ENCODE results near the gene CDK5RAP3. TPM values are rescaled to one million over a fixed set of nuclear protein-coding genes. Genes with fewer than 3 reads are reported as not detected.
A peak's percentile ranks its signal among the peaks of the same experiment; 100 is the strongest.
"Not testable (repeated sequence)": the region's sequence is repeated elsewhere in the genome, so short reads cannot be mapped to it uniquely, and the experiment has no call there.

Gene CDK5RAP3
- total RNA-seq, 1 donor: 52.3 TPM

DNA sequence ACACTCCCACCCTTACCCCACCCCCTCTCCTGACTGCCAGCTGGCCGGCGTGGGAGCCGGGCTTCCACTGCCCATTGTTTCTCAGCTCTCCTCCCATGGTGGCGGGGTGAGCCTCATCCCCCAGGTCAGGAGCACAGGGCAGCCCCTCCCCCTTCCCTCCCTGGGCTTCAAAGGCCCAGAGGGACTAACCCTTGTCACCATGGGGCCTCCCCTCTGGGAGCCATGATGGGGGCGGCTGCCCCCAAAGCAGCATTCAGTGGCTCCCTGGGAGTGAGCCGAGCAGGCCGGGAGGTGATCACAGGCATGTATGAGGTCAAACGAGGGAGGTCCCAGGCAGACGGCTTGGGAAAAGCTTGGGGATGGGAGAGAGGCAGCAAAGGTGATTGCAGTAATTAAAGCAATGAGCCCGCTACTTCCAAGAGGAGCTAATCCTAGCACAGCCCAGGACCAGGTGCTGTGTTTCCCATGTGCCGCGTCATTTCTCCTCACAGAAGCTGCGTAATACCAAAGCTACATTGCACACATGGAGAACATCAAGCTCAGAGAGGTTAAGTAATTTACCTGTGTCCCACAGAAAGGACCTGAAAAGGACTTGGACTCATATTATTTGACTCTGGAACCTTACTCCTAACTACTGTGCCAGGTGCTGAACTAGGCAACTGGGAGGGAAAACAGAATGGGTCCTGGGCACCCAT, 24.5 kb downstream of the CDK5RAP3 start:
- Histone ChIP-seq H3K4me3 (ENCODE audit: low read length) (no peak overlapping the region), H3K4me1 (ENCODE audit: insufficient read depth, low read length) (peaks cover 17% of the 10 kb centered on the region), H3K9me3 (ENCODE audit: low read depth, low read length) (no peaks in the 10 kb centered on the region), H3K27me3 (ENCODE audit: insufficient read depth, low read length) (no peaks in the 10 kb centered on the region)

DNA sequence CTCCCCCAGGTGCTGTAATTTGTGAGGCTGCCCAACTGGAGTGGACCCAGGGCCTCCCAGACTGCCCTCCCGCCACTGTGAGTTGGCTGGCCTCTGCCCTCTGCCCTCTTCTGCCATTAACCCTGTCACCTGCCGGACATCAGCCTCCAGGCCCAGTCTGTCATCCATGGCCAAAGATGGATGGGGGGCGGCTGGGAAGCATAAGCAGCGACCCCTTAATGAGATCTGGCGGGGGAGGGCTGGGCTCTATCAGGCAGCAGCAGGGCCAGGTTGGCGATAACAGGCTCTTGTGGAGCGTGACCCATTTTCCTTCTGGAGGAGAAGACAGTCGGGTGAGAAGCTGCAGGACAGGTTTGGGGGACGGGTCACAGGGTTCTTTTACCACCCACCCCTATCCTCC, 25.3 kb downstream of the CDK5RAP3 start:
- H3K4me1 ChIP-seq (ENCODE audit: insufficient read depth, low read length): peaks cover 25% of the 10 kb centered on the region
- no peaks in the 10 kb centered on the region for H3K27me3 ChIP-seq (ENCODE audit: insufficient read depth, low read length)
- no peaks in the 10 kb centered on the region for H3K9me3 ChIP-seq (ENCODE audit: low read depth, low read length)
- H3K4me3 ChIP-seq (ENCODE audit: low read length): no peak overlapping the region

DNA sequence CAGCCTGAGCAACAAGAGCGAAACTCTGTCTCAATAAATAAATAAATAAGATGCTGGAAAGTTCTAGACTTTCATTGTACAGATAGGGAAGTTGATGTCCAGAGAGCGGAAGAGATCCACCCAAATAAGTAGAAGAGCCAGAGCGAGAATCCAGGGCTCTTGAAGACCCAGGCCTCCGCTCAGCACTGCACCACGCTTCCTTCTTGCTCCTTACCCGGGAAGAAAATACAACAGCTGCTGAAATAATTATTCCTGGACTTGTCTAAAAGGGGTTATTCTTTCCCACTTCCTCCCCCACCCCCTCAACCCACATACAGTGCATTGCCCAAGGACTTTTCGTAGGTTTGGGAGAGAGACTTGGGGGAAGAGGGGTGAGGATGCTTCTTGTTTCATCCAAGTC, 26.7 kb downstream of the CDK5RAP3 start:
- peaks cover 39% of the 10 kb centered on the region for H3K4me1 ChIP-seq (ENCODE audit: insufficient read depth, low read length)
- no peaks in the 10 kb centered on the region for H3K27me3 ChIP-seq (ENCODE audit: insufficient read depth, low read length)
- no peaks in the 10 kb centered on the region for H3K9me3 ChIP-seq (ENCODE audit: low read depth, low read length)
- H3K4me3 ChIP-seq (ENCODE audit: low read length): no peak overlapping the region

DNA sequence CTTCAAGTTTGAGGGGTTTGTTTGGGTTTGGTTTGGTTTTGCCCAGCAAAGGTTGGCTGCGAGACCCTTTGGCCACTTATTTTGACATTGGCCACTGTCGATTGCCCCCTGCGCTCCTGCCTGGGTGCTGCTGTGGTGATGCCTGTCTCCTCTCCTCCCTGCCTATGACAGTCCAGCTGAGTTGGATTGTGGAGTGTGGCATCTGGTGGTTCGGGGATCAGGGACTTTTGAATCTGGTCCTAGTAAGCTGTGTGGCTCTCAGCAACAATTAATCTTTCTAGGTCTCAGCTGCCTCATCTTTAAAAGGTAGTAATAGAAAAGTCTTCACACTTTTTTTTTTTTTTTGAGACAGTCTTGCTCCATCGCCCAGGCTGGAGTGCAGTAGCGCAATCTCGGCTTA, 27.1 kb downstream of the CDK5RAP3 start:
- H3K4me3 ChIP-seq (ENCODE audit: low read length): no peak overlapping the region
- peaks cover 43% of the 10 kb centered on the region for H3K4me1 ChIP-seq (ENCODE audit: insufficient read depth, low read length)
- H3K27me3 ChIP-seq (ENCODE audit: insufficient read depth, low read length): no peaks in the 10 kb centered on the region
- H3K9me3 ChIP-seq (ENCODE audit: low read depth, low read length): no peaks in the 10 kb centered on the region

DNA sequence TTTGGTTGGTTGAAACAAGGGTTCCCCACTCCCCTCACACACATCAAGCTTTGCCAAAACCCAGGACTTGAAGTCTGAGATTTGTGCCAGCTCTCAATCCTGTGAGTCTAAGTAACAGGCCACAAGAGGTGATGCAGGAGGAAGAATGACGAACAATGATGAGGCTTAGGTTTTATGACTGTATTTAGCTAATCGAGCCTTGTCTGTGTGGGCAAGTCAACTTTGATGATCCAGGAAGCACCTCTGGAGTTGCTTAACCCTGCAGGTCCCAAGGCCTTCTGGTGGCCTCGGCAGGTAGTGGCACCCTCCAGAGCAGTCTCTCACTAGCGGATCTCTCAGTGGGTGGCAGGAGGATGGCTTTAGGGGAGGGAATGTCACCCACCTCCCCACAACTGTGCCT, 28.7 kb downstream of the CDK5RAP3 start:
- peaks cover 59% of the 10 kb centered on the region for H3K4me1 ChIP-seq (ENCODE audit: insufficient read depth, low read length)
- no peaks in the 10 kb centered on the region for H3K9me3 ChIP-seq (ENCODE audit: low read depth, low read length)
- no peaks in the 10 kb centered on the region for H3K27me3 ChIP-seq (ENCODE audit: insufficient read depth, low read length)
- H3K4me3 ChIP-seq (ENCODE audit: low read length): no peak overlapping the region

DNA sequence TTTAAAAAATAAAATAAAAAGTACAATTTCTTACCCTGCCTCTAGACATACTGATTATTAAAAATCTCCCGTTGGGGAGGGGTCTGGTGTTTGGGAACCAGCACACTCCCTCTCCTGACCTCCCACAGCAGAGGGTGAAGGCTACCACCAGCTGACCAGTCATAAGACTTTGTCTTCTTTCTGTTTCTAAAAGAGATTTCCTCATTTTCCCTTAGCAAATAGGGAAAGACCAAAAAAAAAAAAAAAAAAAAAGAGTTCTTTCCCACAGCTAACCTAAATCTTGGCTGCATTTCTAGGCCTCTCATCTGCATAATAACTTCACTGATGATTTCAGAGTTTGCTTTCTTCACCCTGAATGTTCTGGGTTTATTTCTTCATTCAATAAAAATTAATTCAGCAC, 30.3 kb downstream of the CDK5RAP3 start:
- Histone ChIP-seq H3K9me3 (ENCODE audit: low read depth, low read length) (no peaks in the 10 kb centered on the region), H3K4me1 (ENCODE audit: insufficient read depth, low read length) (peaks cover 72% of the 10 kb centered on the region)

DNA sequence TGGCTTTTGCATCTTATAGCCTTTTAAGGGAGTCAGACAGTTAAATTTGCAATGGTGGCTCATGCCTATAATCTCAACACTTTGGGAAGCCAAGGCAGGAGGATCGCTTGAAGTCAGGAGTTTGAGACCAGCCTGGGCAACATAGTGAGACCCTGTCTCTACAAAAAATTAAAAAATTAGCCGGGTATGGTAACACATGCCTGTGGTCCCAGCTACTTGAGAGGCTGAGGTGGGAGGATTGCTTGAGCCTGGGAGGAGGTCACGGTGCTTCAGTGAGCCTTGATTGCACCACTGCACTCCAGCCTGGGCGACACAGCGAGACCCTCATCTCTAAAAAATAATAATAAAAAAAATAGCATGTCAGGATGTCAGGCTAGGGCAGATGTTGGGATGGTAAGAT, 30.7 kb downstream of the CDK5RAP3 start:
- H3K4me1 ChIP-seq (ENCODE audit: insufficient read depth, low read length): peaks cover 72% of the 10 kb centered on the region
- H3K9me3 ChIP-seq (ENCODE audit: low read depth, low read length): not testable (repeated sequence)

More for the DNA sequence above, 30.3 kb downstream of the CDK5RAP3 start:
- Histone ChIP-seq H3K4me3 (ENCODE audit: low read length) (no peak overlapping the region), H3K27me3 (ENCODE audit: insufficient read depth, low read length) (no peaks in the 10 kb centered on the region)

DNA sequence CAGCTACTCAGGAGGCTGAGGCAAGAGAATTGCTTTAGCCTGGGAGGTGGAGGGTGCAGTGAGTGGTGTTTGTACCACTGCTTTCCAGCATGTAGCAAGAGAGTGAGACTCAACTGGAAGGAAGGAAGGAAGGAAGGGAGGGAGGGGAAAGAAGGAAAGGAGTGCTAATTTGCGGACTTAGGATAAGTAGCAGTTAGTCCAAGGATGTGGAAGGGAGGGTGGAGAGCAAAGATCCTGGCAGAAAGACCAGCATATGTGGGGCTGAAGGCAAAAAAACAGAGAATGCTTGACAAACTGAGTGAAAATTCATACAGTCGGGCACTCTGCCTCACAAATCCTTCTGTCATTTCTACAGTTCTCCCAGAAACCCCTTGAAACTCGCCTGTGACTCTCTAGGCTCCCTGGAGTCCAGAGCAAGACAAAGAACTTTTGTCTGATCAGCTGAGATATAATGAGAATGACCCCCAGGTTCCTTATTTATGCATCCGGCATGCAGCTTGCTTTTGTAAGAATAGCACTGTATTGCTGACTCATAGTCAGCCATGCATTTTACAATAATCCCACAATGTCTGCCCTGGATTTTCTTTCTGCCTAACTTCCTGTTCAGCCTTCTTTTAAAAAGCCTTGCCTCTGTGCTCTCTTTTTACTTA, 31.5 kb downstream of the CDK5RAP3 start:
- H3K27me3 ChIP-seq (ENCODE audit: insufficient read depth, low read length): no peaks in the 10 kb centered on the region
- no peak overlapping the region for H3K4me3 ChIP-seq (ENCODE audit: low read length)
- peaks cover 80% of the 10 kb centered on the region for H3K4me1 ChIP-seq (ENCODE audit: insufficient read depth, low read length)
- H3K9me3 ChIP-seq (ENCODE audit: low read depth, low read length): no peaks in the 10 kb centered on the region

More for the DNA sequence above, 30.7 kb downstream of the CDK5RAP3 start:
- H3K4me3 ChIP-seq (ENCODE audit: low read length); H3K27me3 ChIP-seq (ENCODE audit: insufficient read depth, low read length): not testable (repeated sequence)

DNA sequence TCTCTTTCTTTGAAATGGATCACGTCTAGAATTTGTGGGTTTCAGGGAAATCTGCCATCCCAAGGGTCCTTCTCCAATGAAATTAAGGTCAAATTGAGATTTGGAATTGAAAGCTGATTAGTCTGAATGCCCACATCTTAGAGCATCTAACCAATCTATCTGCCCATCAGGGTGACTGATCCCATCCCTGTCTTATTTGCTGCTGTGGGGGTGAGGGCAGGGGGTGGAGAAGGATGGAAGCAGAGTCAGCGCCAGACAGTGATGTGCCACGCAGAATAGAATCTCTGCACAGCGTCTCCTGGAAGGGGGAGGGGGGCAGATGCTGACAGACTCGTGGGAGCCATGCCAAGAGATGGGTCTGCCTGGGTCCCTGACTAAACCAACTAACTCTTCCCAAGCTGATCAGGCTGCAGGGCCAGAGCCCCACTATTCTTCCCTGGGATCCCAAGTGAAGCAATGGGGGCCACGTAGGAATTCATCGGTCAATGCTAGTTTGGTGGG, 32.1 kb downstream of the CDK5RAP3 start:
- H3K27me3 ChIP-seq (ENCODE audit: insufficient read depth, low read length): peaks cover 3% of the 10 kb centered on the region
- H3K9me3 ChIP-seq (ENCODE audit: low read depth, low read length): no peaks in the 10 kb centered on the region
- H3K4me1 ChIP-seq (ENCODE audit: insufficient read depth, low read length): peaks cover 80% of the 10 kb centered on the region
- H3K4me3 ChIP-seq (ENCODE audit: low read length): no peak overlapping the region

DNA sequence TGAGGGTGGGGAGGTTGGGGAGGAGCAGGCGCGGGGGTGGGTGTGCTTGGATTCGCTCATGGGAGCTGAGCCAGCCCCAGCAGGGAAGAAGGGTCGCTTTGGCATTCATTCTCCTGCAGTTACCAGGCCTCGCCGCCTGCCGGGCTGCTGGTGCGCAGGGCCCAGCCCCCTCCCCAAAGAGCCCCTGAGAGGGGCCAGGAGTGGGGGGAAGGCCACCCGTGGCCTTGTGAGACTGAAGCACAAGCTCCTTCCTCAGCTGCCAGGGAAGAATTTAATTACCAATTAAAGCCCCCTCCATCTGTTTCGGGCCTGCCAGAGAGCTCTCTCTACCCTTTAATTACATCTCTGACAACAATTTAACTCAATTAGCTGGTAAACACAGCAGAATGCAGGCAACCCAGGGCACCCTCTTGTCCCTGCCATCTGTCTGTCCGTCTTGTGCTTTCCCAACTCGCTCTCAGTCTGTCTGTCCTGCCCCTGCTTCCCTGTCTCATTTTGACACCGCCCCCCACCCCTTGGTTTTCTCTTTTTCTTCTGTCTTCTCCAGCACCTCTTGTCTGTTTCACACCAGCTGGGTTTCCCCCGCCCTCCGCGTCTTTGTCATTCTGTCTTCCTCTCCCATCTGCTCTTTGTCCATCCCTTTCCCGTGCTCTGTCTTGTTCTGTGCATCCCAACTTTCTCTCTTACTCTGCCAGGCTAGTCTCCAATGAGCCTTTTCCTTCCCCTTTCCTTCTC, 32.7 kb downstream of the CDK5RAP3 start:
- H3K4me3 ChIP-seq (ENCODE audit: low read length): no peak overlapping the region
- peaks cover 4% of the 10 kb centered on the region for H3K27me3 ChIP-seq (ENCODE audit: insufficient read depth, low read length)
- H3K4me1 ChIP-seq (ENCODE audit: insufficient read depth, low read length): peaks cover 79% of the 10 kb centered on the region
- H3K9me3 ChIP-seq (ENCODE audit: low read depth, low read length): no peaks in the 10 kb centered on the region

DNA sequence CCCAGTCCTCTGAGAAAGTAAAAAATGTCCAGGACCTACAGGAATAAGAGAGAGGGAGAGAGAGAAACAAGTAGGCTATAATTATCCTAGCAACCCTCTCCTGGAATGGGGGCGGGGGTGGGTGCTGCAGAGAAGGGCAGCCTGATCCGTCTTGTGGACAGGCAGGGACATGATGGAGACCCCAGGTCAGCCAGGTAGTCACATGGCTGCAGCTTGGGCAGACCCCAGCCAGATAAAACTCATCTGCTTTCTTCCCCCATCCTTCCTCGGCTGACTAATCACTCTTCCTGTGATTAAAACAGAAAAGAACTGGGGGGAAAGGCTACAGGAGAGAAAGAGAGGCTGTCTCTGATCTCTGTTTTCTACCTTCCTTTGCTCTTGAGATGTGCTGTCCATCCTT, 34.1 kb downstream of the CDK5RAP3 start:
- peaks cover 73% of the 10 kb centered on the region for H3K4me1 ChIP-seq (ENCODE audit: insufficient read depth, low read length)
- H3K4me3 ChIP-seq (ENCODE audit: low read length): no peak overlapping the region
- H3K9me3 ChIP-seq (ENCODE audit: low read depth, low read length): no peaks in the 10 kb centered on the region
- H3K27me3 ChIP-seq (ENCODE audit: insufficient read depth, low read length): peaks cover 10% of the 10 kb centered on the region

DNA sequence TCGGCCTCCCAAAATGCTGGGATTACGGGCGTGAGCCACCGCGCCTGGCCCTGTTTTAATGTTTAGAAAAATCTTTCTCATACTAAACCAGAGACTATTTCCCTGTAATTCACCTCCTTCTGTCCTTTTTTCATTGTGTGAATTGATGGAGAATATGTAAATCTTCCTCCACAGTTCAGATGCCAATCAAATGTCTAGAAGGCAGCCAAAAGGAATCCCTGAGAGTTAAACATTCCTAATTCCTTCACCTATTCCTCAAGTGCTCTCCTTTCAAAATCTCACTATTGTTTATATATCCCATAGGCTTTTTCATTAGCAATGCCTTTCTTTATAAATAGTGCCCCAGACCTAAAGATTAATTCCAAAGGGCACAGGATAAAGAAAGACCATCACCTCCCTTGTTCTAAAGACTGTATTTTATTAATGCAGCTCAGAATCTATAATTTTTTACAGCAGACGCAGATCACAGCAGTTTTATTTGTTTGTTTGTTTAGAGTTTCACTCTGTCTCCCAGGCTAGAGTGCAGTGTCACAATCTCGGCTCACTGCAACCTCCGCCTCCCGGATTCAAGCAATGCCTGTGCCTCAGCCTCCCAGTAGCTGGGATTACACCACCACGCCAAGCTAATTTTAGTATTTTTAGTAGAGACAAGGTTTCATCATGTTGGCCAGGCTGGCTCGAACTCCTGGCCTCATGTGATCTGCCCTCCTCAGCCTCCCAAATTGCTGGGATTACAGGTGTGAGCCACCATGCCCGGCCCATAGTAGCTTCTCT, 36.2 kb downstream of the CDK5RAP3 start:
- Histone ChIP-seq H3K9me3 (ENCODE audit: low read depth, low read length) (no peaks in the 10 kb centered on the region), H3K4me3 (ENCODE audit: low read length) (no peak overlapping the region), H3K27me3 (ENCODE audit: insufficient read depth, low read length) (peaks cover 15% of the 10 kb centered on the region), H3K4me1 (ENCODE audit: insufficient read depth, low read length) (peaks cover 63% of the 10 kb centered on the region)

DNA sequence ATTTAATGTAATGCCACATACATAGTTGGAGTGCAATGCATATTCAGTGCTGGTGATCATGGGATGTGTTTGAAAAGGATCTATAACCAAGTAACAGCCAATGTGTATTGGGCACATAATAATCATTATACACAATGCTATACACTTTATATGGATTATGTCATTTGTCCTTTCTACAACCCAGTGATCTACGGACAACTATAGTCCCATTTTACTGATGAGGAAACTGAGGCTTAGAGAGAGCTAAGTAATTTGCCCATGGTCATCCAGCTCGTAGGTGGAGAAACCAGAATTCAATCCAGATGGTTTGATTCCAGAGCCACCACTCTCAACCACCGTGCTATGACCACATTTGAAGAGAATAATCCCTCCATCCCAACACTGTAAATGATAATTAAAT, 39.3 kb downstream of the CDK5RAP3 start:
- Histone ChIP-seq H3K9me3 (ENCODE audit: low read depth, low read length) (no peaks in the 10 kb centered on the region), H3K27me3 (ENCODE audit: insufficient read depth, low read length) (peaks cover 29% of the 10 kb centered on the region), H3K4me1 (ENCODE audit: insufficient read depth, low read length) (peaks cover 39% of the 10 kb centered on the region), H3K4me3 (ENCODE audit: low read length) (no peak overlapping the region)

DNA sequence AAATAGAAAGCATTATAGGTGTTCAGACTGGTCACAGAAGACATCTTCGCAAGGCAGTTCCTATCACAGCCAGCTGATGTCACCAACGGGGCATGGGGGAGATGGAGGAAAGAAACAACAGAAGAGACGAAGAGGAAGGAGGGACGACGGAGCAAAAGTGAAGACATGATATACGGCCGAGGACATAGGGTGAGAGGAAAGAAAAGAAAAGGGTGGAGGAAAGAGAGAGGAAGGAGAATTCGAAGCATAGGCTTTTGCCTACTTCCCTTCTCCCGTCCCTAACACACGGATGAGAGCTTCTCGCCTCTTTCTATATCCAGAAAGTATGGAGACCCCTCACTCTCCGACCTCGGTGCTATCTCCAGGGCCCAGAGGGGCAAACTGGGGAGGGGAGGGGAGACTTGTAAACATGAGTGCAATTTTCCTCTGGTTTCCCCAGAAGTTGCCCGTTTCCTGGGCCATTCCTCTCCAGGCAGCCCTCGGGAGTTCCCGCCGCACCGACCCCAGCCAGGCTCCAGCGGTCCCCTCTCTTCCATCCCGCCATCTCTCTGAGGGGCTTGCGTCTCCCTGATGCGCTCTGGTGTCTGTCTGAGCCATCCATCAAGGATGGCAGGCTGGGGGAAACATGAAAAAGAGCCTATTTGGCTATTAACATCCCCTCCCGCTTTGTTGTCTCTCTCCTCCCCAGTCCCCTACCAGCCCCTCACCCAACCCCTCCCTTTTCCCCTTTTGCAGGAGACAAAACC, 40.7 kb downstream of the CDK5RAP3 start:
- H3K9me3 ChIP-seq (ENCODE audit: low read depth, low read length): no peaks in the 10 kb centered on the region
- peak overlapping the region; percentile 15 for H3K4me3 ChIP-seq (ENCODE audit: low read length)
- H3K4me1 ChIP-seq (ENCODE audit: insufficient read depth, low read length): peaks cover 35% of the 10 kb centered on the region
- H3K27me3 ChIP-seq (ENCODE audit: insufficient read depth, low read length): peaks cover 29% of the 10 kb centered on the region
